ENCODE measurements around the gene CFAP20DC.
"Not testable (repeated sequence)": the region's sequence is repeated elsewhere in the genome, so short reads cannot be mapped to it uniquely, and the experiment has no call there.

Gene CFAP20DC

DNA sequence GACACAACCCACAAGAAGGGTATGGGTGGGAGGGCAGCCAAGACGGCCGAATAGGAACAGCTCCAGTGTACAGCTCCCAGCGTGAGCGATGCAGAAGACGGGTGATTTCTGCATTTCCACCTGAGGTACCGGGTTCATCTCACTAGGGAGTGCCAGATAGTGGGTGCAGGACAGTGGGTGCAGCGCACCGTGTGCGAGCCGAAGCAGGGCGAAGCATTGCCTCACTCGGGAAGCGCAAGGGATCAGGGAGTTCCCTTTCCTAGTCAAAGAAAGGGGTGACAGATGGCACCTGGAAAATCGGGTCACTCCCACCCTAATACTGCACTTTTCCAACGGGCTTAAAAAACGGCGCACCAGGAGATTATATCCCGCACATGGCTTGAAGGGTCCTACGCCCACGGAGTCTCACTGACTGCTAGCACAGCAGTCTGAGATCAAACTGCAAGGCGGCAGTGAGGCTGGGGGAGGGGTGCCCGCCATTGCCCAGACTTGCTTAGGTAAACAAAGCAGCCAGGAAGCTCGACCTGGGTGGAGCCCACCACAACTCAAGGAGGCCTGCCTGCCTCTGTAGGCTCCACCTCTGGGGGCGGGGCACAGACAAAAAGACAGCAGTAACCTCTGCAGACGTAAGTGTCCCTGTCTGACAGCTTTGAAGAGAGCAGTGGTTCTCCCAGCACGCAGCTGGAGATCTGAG lies 243.1 kb downstream of the CFAP20DC start:
- not testable (repeated sequence) for DNase-seq (ENCODE audit: low read depth in 2 of 3, low spot score in 1 of 3)

DNA sequence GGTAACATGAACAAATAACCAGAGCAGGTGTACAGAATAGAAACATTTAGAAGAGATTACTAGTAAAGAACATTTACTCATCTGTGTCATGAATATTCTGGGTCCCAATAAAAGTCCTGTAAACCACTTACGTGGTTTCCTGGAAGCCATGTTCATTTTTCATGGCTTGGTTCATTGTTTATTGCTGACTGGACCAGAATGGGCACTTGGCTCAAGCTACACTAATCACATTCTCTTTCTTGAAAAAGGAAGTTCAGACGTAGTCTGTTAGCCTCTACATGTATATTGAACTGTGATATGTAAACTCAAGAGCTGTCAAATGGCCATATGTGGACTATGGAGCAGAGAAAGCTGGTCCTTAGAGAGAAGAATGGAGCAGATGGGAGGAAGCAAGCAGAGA lies 244.9 kb downstream of the CFAP20DC start:
- no peak for DNase-seq (ENCODE audit: low read depth in 2 of 3, low spot score in 1 of 3)

DNA sequence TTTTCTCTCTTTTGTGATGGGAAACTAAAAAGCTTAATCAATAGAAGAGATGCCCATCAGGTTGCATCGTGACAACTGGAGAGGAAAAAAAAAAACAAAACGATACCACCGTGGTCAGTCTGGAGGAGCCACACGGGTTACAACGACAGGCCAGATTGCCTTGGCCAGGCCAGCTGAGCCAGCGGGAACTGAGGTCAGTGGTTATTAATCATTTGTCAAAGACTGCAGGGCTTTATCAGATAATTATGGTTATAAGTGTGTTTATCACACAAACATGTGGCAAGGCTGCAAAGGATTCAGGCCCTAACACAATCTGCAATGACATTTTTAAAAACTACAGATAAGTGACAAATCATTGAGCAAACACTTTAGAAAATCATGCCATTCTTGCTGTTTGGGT lies 248.3 kb downstream of the CFAP20DC start:
- DNase-seq (ENCODE audit: low read depth in 2 of 3, low spot score in 1 of 3): no peak

DNA sequence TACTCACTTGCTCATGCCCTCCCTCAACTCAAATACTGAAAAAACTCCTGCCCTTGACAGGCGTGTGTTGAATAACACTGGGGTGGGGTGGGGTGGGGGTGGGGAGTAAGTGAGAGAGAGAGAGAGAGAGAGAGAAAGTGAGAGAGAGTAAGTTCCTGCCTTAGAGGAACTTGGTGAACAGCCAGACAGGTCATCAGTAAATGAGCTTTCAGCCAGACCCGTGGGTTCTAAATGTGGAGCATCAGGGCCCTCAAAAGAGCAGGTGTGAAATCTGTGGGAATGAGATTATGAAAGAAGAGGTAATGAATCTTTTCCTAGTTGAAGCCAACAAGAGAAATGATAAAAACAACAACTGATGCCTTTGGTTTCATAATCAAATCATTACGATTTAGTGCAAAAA lies 248.9 kb downstream of the CFAP20DC start:
- no peak for DNase-seq (ENCODE audit: low read depth in 2 of 3, low spot score in 1 of 3)

DNA sequence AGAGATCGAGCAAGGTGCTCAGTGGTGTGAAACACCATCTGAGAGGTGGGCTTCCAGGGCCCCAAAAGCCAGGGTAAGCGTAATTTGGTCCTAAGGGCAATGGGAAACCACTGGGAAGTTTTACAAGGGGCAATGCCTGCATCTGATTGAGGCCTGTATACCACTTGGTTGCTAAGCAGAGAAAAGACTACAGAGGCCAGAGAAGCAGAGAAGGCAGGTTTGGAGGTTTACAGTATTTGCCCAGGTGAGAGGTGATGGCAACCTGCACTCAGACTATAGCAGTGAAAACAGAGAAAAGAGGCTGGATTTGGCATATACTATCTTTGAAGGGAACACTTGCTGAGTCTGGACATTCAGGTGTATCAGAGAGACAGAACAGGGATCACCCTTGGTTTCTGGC lies 249.8 kb downstream of the CFAP20DC start:
- no peak for DNase-seq (ENCODE audit: low read depth in 2 of 3, low spot score in 1 of 3)

DNA sequence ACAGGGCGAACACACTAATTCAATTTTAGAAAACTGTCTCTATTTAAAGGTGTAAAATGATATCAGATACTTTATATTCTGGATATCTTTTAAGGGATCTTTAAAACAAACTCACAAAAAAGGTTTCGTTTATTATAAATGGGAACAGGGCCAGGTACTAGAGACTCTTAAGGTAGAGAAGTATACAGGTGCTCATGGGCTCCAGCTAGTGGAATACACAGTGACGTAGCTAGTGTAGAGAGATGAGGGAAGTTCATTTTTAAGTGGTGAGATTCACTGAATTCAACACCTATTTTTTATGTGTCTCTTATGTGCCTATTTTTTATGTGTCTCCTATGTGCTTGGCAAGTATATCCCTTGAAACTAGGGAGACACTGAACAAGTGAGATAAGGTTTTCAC lies 250.6 kb downstream of the CFAP20DC start:
- DNase-seq (ENCODE audit: low read depth in 2 of 3, low spot score in 1 of 3): no peak

DNA sequence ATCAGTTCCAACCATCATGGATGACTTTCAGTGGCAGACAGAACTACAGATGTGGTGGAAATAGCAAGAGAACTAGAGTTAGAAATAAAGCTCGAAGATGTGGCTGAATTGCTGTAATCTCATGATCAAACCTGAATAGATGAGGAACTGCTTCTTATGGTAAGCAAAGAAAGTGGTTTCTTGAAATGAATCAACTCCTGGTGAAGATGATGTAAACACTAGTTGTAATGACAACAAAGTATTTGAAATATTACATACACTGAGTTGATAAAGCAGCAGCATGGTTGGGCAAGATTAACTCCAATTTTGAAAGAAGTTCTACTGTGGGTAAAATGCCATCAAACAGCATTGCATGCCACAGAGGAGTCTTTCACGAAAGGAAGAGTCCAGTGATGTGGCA lies 251.5 kb downstream of the CFAP20DC start:
- no peak for DNase-seq (ENCODE audit: low read depth in 2 of 3, low spot score in 1 of 3)

DNA sequence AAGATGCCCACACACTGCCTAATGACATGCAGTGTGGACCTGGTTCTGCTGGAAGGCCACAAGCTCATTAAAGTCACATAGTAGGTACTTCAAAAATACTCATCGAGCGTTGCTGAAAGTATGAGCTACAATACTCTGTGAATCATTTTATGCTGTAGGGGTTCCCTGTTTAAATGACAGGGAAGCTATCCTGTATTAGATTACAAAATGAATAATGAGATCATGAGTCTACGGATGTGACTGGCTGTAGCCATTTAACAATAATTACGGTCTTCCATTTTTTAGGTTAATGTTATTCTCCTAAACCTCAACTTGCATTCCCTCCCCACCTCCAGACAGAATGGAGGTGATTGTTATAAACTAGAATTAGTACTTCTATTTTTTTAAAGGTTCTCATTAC lies 255.1 kb downstream of the CFAP20DC start:
- DNase-seq (ENCODE audit: low read depth in 2 of 3, low spot score in 1 of 3): no peak

DNA sequence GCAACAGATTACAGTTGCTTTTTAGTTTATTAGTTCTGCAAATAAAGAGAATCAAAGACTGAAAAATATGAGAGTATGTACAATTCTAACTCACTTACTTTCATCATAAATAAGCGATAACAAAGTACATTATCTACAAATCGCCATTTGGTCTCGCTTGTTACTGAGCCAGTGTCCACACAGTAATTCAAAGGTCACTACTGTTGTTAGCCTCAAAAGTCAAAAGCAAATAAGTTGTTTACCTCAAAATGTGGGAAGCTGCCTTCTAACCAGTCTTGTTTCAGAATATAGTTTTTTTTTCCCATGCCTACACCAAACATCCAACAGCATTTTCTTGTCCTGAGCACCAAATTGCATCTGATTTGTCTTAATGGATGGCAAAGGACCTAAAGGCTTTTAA lies 255.9 kb downstream of the CFAP20DC start:
- no peak for DNase-seq (ENCODE audit: low read depth in 2 of 3, low spot score in 1 of 3)

DNA sequence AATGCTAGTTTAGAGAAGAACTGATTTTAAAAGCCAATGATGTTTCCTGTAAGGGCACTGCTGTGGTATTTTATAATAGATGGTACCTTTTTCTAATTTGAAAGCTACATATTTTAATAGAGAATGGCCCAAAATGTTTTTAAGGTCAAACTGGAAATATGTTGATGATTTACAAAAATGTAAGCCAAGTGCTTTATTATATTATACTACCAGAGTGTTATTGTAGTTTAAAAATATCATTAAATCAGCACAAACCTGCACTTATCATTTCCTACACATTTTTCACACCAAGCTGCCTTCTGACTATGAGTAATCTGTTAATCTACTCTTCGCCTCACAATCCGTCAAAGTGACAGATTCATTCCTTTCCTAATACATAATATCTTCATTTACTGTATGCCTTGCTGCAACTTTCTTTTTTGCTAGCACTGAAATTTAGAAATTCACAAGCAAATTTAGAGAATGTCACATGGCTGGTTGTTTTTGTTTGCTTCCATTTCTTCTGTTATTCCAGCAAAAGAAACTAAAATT lies 256.8 kb downstream of the CFAP20DC start:
- no peak for DNase-seq (ENCODE audit: low read depth in 2 of 3, low spot score in 1 of 3)

DNA sequence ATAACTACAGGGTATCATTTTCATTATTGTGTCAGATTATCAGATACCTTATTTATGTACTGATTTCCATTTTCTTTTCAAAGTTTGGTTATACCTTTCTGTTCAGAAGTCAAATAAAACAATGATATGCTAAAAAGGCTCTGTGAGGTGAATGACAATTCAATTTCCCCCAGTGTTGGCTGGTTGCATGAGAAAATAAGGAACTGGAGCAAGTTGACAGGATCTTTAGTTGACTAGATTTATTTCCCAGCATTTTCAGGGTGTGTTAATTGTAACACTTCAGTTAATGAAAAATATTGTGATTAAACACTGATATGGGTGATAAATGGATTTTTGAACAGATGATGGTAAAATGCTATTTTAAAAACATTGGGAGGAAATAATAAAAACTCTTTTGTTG lies 260.4 kb downstream of the CFAP20DC start:
- no peak for DNase-seq (ENCODE audit: low read depth in 2 of 3, low spot score in 1 of 3)

DNA sequence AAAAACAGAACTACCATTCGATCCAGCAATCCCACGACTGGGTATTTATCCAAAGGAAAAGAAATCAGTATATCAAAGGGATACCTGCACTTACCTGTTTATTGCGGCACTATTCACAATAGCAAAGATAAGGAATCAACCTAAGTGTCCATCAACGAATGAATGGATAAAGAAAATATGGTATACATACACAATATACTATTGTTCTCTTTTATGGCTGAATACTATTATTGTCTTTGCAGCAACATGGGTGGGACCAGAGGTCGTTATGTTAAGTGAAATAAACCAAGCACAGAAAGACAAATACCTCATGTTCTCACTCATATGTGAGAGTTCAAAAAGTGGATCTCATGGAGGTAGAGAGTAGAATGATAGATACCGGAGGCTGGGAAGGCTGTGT lies 264.9 kb downstream of the CFAP20DC start:
- no peak for DNase-seq (ENCODE audit: low read depth in 2 of 3, low spot score in 1 of 3)

DNA sequence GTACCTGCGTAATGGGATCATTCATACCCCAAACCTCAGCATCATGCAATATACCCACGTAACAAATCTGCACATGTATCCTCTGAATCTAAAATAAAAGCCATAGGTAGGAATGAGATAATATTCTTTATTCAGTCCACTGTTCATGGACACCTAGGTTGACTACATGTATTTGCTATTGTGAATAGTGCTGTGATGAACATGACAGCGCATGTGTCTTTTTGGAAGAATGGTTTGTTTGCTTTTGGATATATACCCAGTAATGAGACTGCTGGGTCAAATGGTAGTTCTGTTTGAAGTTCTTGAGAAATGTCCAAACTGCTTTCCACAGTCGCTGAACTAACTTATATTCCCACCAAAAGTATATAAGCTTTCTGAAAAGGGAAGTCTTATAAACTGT lies 265.4 kb downstream of the CFAP20DC start:
- no peak for DNase-seq (ENCODE audit: low read depth in 2 of 3, low spot score in 1 of 3)

DNA sequence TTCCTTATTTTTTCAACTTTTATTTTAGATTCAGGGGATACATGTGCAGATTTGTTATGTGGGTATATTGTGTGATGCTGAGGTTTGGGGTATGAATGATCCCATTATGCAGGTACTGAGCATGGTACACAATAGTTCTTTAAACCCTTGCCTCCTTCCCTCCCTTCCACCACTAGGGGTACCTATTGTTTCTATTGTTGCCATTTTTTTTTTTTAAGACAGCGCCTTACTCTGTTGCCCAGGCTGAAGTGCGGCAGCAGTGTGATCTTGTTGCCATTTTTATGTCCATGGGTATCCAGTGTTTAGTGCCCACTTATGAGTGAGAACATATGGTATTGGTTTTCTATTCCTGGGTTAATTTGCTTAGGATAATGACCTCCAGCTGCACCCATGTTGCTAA lies 266.0 kb downstream of the CFAP20DC start:
- DNase-seq (ENCODE audit: low read depth in 2 of 3, low spot score in 1 of 3): no peak

DNA sequence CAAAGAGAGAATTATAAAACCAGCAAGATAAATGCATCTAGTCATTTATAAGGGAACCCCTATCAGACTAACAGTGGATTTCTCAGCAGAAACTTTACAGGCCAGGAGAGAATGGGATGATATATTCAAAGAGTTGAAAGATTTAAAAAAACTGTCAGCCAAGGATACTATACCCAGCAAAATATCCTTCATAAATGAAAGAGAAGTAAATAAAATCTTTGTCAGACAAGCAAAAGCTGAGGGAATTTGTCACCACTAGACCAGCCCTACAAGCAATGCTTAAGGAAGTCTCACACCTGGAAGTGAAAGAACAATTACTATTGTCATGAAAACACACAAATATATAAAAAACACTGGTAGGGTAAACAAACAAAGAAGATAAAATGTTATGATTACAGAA lies 269.9 kb downstream of the CFAP20DC start:
- no peak for DNase-seq (ENCODE audit: low read depth in 2 of 3, low spot score in 1 of 3)

DNA sequence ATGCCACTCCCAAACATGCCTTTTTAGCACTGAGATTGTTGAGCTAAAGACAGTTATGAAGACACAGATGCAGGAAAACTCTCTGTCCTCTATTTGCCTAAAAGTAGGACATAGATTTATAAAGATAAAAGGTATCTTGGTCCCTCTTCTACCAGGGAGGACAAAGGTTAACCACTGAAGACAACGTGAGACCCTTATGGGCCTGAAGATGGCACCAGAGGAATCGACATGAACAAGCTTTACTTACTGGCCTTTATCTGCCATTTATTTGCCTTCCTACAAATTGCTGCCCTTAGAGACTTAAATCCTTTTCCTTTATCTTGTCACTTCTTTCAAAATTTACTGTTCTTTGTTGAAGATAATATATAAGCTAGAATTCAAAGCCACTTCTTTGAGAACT lies 273.6 kb downstream of the CFAP20DC start:
- DNase-seq (ENCODE audit: low read depth in 2 of 3, low spot score in 1 of 3): no peak

DNA sequence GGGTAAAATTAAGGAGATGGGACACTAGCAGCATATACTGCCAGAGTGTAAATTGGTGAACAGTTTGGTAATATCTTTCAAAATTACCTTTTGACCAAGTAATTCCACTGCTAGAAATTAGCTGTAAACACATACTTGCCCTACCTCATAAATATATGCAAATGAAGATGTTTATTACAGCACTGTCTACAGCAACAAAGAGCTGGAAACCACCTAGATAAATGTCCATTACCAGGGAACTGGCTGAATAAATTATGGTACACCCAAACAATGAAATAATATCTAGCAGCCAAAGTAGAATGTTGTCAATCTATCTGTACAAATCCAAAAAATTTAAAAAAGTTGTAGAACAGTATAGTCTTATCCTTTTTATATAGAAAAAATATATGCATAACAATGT lies 277.4 kb downstream of the CFAP20DC start:
- DNase-seq (ENCODE audit: low read depth in 2 of 3, low spot score in 1 of 3): no peak

DNA sequence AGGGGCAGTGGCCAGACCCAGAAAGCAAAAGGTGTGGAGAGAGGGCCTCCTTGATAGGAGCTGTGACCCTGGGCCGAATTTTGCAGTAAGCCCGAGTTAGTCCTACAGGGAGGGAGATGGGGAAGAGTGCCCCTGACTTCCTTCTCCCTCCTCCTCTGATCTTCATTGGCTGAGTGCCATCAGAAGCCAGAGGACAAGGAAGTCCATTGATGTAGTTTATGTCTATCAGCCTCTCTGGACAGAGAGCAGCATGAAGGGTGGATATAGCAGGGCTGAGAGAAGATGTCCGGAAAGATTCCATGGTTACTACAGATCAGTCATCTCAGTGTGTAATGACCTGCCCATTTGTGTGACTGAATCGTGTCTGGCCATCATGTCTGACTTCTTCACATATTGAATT lies 280.8 kb downstream of the CFAP20DC start:
- DNase-seq (ENCODE audit: low read depth in 2 of 3, low spot score in 1 of 3): no peak

DNA sequence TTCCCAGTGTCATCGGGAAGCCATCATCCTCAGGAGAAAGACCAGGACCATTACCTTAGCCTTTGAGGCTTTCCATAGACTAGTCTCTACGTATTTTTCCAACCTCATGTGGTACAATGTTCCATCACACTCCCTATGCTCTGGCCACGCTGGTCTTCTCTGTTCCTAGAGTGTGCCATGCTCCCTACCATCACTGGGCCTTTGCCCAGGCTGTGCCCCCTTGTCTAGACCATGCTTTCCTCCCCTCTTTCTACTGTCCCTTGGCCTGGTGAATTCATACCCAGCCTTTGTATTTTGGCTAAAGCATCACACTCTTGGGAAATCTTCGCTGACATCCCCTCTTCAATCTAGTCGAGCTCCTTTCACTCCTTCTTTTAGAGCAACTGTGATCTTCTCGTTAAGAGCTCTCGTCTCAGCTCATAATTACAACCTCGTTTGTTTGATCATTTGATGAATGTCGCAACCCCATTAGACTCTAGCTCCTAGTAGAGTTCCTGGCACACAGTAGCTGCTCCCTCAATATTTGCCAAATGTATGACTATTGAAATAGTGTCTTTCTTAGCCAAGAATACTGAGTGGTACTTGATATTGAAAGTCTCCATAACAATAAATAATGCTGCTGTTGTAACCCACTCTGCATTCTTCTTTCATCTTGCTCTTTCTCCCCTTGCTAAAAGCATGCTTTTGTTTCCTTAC lies 283.1 kb downstream of the CFAP20DC start:
- no peak for DNase-seq (ENCODE audit: low read depth in 2 of 3, low spot score in 1 of 3)

DNA sequence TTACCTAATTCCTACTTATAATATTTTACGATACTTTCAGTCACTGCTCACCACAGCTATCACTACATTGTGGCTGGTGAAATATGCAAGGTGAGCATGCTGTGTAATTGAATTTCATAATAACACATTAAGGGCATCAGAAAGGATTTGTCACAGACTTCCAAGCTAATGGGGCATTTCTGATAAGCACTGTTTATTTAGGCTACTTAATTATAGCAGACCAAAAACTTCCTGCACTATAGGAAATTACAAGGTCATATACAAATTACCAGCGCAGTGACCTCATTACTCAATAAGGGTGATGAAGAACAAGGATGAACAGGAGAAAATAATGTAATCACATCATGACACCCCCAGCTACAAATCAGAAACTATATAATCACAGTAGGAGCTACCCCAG lies 294.7 kb downstream of the CFAP20DC start:
- no peak for DNase-seq (ENCODE audit: low read depth in 2 of 3, low spot score in 1 of 3)

DNA sequence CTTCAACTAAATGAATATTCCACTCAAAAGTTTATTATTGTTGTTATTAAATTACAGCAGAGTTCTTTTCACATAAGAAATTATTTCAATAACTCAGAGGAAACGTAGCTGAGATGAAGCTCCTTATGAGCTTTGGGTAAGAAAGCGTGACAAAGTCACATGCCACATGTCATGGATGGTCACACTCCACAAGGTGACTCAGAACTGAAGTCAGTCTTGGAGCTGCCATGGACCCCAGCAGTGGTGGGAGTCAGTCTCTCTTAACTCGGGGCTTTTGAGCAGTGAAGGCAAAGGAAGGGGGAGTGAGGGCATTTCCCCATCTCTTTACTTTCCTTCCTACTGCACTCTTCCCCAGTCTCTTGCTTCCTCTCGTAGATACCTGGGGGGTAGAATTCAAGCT lies 295.8 kb downstream of the CFAP20DC start:
- DNase-seq (ENCODE audit: low read depth in 2 of 3, low spot score in 1 of 3): no peak

DNA sequence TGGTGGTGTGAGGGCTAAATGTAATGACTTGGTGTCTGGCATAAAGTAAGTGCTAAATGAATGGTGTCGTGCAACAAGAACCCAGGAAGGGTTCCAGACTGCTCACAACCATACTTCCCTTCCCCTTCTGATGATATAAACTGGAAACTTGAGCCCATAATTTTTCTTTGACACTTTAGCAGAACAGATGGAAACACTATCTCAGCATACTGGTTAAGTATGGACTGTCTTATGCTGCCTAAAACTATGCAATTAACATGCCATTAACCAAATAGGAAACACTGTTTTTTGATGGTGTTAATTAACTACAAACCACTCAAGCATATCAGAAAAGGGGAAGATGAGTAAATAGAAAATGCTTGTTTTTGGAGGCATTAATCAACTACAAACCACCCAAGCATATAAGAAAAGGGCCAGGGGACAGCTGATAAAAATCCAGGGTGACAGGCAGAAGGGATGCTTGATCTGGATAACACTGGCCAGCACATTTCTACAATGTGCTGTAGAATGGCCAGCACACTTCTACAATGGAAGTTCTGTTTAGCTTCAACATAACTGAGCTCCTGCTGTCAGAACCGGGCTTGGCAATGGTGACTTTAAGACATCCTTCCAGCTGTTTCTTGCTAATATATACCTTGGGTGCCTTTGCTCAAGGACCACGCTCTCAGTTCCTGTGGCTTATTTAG lies 297.8 kb downstream of the CFAP20DC start:
- DNase-seq (ENCODE audit: low read depth in 2 of 3, low spot score in 1 of 3): no peak
